Transverse colon (tissue), 4 donors: ENCODE results near the gene TMEM43. TPM values are rescaled to one million over a fixed set of nuclear protein-coding genes. Genes with fewer than 3 reads are reported as not detected.

Experiments used
- DNase-seq: peaks from one replicate; pipeline ENCODE4 v3.0.0-alpha.2; 2019
- H3K27ac ChIP-seq, 4 donors: fragments of 200-600 bp; sonication (generic); 2 replicates each; pipeline ENCODE4 v1.5.1; 2016 to 2018; ENCODE audit warnings: inconsistent platforms in 4 of 4
- H3K27me3 ChIP-seq: fragments of 200-600 bp; sonication (generic); 2 replicates; pipeline ENCODE4 v1.5.1; 2017; ENCODE audit warnings: inconsistent platforms
- H3K36me3 ChIP-seq, 4 donors: fragments of 200-600 bp; sonication (generic); 2 replicates each; pipeline ENCODE4 v1.5.1; 2017 to 2019; ENCODE audit warnings: inconsistent platforms in 4 of 4
- H3K4me1 ChIP-seq, 4 donors: fragments of 200-600 bp; sonication (generic); 2 replicates each; pipeline ENCODE4 v1.5.1; 2017 to 2020; ENCODE audit warnings: inconsistent platforms in 4 of 4
- H3K4me3 ChIP-seq, 4 donors: fragments of 200-600 bp; sonication (generic); 1 replicate in 1 of 4; 2 replicates in 3 of 4; pipeline versions ENCODE4 v1.5.1 to v1.6.1; 2017 to 2019; ENCODE audit warnings: inconsistent platforms in 4 of 4
- H3K9me3 ChIP-seq, 2 donors: fragments of 200-600 bp; sonication (generic); 2 replicates each; pipeline ENCODE4 v1.5.1; 2017 to 2019; ENCODE audit warnings: inconsistent platforms in 2 of 2
- EP300 ChIP-seq: sonication (generic); formaldehyde crosslinking; IDR thresholded peaks from one replicate; pipeline ENCODE4 v1.6.1; 2017; ENCODE audit warnings: antibody characterized with exemption, low read depth
- POLR2A ChIP-seq: fragments of 450-650 bp; IDR thresholded peaks from one replicate; pipeline ENCODE4 v1.6.1; 2016; ENCODE audit warnings: antibody characterized with exemption, mild to moderate bottlenecking, moderate library complexity
- POLR2AphosphoS5 ChIP-seq, 3 donors: sonication (generic); formaldehyde crosslinking; IDR thresholded peaks; one replicate each; pipeline ENCODE4 v1.6.1; 2016; ENCODE audit warnings: antibody characterized with exemption in 3 of 3
- WGBS, 2 donors: methylation state at CpG; one replicate each; pipeline ENCODE4 v1.1.5; 2018; ENCODE audit warnings: low coverage in 1 of 2; 5-methylcytosine and 5-hydroxymethylcytosine counted together
- in situ Hi-C, 4 donors: fragments of 200-750 bp; cut with MboI; loops; one replicate each; pipeline versions ENCODE4 v1.15.0 to v1.15.1; 2017; ENCODE audit warnings: low sequenced_read_pairs in 3 of 4, low pct_ligation_motif_present in 1 of 4, low pct_unique_long_range_greater_than_20kb in 1 of 4
- intact Hi-C: fragments of 100-400 bp; cut with DNase I; formaldehyde crosslinking; loops from one replicate; pipeline ENCODE4 v1.15.1; 2023; ENCODE audit warnings: low total_unique reads
- total RNA-seq, 4 donors: library from RNA; depleted of rRNA; stranded (reverse); fragments of >200 nt; gene quantifications; one replicate each; pipeline ENCODE4 v1.1.0, GENCODE V29; 2016
- TF ChIP-seq, protein P1 (sequence below), 5 experiments: fragments of 200-600 bp in 3 of 5; fragments of 450-650 bp in 2 of 5; sonication (generic) in 3 of 5; IDR thresholded peaks; 1 replicate in 2 of 5; 2 replicates in 3 of 5; pipeline ENCODE4 v1.5.1; 2016 to 2017; ENCODE audit warnings: antibody characterized with exemption in 5 of 5, inconsistent platforms in 3 of 5, mild to moderate bottlenecking in 2 of 5, moderate library complexity in 1 of 5

TMEM43 gene
- total RNA-seq, 4 donors from 2014 or later: 30.8 to 128 (median 48.5) TPM

- WGBS, 2 donors: 59 to 73% methylated on average over 5 to 7 of the region's 7 CpGs
- Histone ChIP-seq H3K9me3 (no peaks in the 10 kb centered on the region), H3K4me3 (peak overlapping the region in 1 of 4 donors; percentile 18), H3K4me1 (peaks cover 3 to 42% (median 28%) of the 10 kb centered on the region in 4 donors), H3K27ac (peak overlapping the region; percentile 82 to 91 (median 89)), H3K36me3 (peaks cover 0 to 17% (median 6%) of the 10 kb centered on the region in 4 donors), H3K27me3 (no peaks in the 10 kb centered on the region)
- peak; percentile 43 for DNase-seq
- in situ Hi-C loops: no loop called here
- intact Hi-C loops: no loop called here
- no peak for TF ChIP-seq EP300
- peak; percentile 51 to 75 (median 72) for TF ChIP-seq POLR2AphosphoS5 (IDR thresholded peaks at IDR 0.05)
Observed at GRCh38 chr3:14143271-14144225, 18.7 kb downstream of the TMEM43 start.

GRCh38 chr3:14144423-14145075 lies 19.7 kb downstream of the TMEM43 start:
- Histone ChIP-seq H3K27me3 (no peaks in the 10 kb centered on the region), H3K27ac (peak overlapping the region; percentile 82 to 91 (median 89)), H3K9me3 (no peaks in the 10 kb centered on the region), H3K4me3 (peak overlapping the region in 1 of 4 donors; percentile 18), H3K36me3 (peaks cover 0 to 17% (median 6%) of the 10 kb centered on the region in 4 donors), H3K4me1 (peaks cover 3 to 42% (median 28%) of the 10 kb centered on the region in 4 donors)
- TF ChIP-seq POLR2AphosphoS5 (IDR thresholded peaks at IDR 0.05) (peak; percentile 39 to 74 (median 61)), EP300 (peak; percentile 33)
- TF ChIP-seq, protein P1, sequence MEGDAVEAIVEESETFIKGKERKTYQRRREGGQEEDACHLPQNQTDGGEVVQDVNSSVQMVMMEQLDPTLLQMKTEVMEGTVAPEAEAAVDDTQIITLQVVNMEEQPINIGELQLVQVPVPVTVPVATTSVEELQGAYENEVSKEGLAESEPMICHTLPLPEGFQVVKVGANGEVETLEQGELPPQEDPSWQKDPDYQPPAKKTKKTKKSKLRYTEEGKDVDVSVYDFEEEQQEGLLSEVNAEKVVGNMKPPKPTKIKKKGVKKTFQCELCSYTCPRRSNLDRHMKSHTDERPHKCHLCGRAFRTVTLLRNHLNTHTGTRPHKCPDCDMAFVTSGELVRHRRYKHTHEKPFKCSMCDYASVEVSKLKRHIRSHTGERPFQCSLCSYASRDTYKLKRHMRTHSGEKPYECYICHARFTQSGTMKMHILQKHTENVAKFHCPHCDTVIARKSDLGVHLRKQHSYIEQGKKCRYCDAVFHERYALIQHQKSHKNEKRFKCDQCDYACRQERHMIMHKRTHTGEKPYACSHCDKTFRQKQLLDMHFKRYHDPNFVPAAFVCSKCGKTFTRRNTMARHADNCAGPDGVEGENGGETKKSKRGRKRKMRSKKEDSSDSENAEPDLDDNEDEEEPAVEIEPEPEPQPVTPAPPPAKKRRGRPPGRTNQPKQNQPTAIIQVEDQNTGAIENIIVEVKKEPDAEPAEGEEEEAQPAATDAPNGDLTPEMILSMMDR (IDR thresholded peaks at IDR 0.05): no peak
- peak; percentile 59 for DNase-seq
- intact Hi-C loops (no loop called here), in situ Hi-C loops (no loop called here)
- WGBS, 2 donors: 4 to 11% methylated on average over 4 to 7 of the region's 7 CpGs

GRCh38 chr3:14145236-14145635 lies 20.4 kb downstream of the TMEM43 start:
- H3K4me1 ChIP-seq: peaks cover 3 to 42% (median 28%) of the 10 kb centered on the region in 4 donors
- WGBS, 2 donors: 60 to 92% methylated on average over 1 to 9 of the region's 9 CpGs
- no peaks in the 10 kb centered on the region for H3K27me3 ChIP-seq
- no peak for DNase-seq
- H3K4me3 ChIP-seq: no peak overlapping the region
- H3K27ac ChIP-seq: peak overlapping the region; percentile 82 to 91 (median 89)
- in situ Hi-C loops (no loop called here), intact Hi-C loops (no loop called here)
- no peaks in the 10 kb centered on the region for H3K9me3 ChIP-seq
- TF ChIP-seq POLR2A (no peak), EP300 (no peak), POLR2AphosphoS5 (IDR thresholded peaks at IDR 0.05) (no peak)
- TF ChIP-seq, protein P1 (IDR thresholded peaks at IDR 0.05): no peak
- H3K36me3 ChIP-seq: peaks cover 0 to 17% (median 6%) of the 10 kb centered on the region in 4 donors

DNA sequence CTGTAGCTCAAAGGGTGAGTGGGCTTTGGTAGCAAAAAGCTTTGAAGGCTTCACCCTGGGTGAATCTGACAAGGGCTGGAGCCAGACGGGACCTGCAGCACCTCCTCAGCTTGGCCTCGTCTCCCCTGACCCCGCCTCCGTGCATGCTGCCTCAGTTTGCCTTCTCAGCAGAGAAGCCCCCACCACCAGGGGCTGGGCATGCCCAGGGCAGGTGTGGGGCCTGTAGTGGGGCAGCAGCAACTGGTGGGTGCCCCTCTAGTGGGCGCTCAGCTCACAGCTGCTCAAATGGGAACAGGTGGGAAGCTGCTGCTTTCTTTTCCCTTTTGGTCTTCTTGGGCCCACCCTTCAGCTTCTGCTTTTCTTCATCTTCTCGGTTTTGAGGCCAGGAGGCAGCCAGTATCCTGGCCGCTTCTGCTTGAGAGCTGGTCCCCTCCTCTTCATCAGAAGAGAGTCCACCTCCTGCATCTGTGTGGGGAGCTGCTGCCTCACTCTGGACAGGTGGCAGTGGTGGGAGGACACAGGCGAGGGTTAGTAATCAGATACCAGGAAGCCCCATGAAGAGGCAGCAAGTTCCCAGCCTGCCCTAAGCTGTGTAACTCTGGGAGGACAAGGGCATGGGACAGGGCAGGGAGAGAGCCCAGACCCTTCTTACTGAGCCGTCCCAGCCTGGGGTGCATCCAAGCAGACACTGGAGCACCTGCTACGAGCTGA lies 21.0 kb downstream of the TMEM43 start:
- peaks cover 0 to 17% (median 6%) of the 10 kb centered on the region in 4 donors for H3K36me3 ChIP-seq
- peak overlapping the region; percentile 82 to 91 (median 89) for H3K27ac ChIP-seq
- no peak overlapping the region for H3K4me3 ChIP-seq
- TF ChIP-seq, protein P1 (IDR thresholded peaks at IDR 0.05): no peak
- no peak for TF ChIP-seq EP300
- no peak for TF ChIP-seq POLR2A
- TF ChIP-seq POLR2AphosphoS5 (IDR thresholded peaks at IDR 0.05): no peak
- in situ Hi-C loops (no loop called here), intact Hi-C loops (no loop called here)
- no peaks in the 10 kb centered on the region for H3K9me3 ChIP-seq
- H3K27me3 ChIP-seq: no peaks in the 10 kb centered on the region
- H3K4me1 ChIP-seq: peaks cover 3 to 42% (median 28%) of the 10 kb centered on the region in 4 donors
- no peak for DNase-seq
- 82% methylated on average over 4 of the region's 10 CpGs; no CpG with 5 or more reads in 1 of the 2 donors for WGBS, 2 donors
